HG02885 (cell line): ENCODE data around the gene CASP8.

Experiments used
- ATAC-seq: cut with Tn5 transposase; IDR thresholded peaks from one replicate; pipeline ENCODE4 v1.9.1; 2021; ENCODE audit warnings: mild to moderate bottlenecking; ENCODE audit not compliant: unreplicated experiment, poor library complexity

CASP8 gene

DNA sequence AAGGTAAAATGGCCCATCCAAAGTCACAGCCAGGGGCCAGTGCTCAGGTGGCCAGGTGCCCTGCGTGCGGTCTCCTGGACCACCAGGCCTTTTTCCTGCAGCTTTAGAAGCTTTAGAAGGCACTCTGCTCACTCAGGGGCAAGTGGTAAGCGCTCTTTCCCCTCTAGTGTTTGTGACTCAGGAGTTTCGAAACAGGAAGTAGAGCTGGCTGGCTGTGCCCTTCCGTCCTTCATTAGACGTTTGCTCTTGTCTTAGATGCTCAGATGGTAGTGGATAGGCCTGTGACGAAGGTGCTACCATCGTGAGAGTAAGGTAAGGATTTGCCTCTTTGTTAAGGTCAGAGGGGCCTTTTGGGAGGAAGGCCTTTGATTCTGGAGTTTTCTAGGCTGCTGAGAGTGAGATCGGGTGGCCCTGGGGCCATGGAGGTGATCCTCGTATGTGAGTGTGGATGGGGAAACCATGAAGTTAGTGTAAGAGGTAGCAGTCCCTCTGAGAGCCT is at the start of gene CASP8:
Gene CASP8 (plus strand): TSS at position 235 of the 499 bp plus-strand sequence. CDS start 5,951 bp downstream, outside the sequence.
- ATAC-seq, result no peak

DNA sequence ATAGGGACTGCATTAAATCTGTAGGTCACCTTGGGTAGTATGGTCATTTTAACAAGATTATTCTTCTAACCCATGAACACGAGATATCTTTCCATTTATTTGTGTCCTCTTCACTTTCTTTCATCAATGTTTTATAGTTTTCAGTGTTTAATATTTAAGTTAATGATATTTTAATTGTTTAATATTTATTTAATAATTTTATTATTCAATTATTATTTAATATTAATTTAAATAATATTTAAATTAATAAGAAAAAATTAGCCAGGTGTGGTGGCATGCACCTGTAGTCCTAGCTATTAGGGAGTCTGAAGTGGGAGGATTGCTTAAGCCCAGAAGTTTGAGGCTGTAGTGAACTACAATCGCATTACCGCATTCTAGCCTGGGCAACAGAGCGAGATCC is 44.4 kb upstream of the CASP8 start:
- no peak for ATAC-seq

DNA sequence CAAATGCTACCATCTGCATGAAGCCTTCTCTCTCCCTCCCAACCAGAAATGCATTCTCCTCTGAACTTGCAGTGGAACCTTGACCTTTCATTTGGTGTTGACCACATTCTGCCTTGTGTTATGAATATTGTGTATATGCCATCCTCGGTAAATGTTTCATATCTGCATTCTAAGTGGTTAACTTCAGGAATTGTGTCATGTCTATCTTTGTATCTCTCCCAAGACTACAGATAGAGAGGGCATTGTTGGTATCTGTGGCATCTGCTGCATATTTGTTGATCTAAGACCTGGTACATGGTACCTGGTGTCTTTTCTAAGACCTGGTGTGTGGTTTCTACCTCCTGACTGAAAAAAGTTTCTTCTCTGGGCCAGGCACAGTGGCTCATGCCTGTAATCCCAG is 43.4 kb upstream of the CASP8 start:
- no peak for ATAC-seq

DNA sequence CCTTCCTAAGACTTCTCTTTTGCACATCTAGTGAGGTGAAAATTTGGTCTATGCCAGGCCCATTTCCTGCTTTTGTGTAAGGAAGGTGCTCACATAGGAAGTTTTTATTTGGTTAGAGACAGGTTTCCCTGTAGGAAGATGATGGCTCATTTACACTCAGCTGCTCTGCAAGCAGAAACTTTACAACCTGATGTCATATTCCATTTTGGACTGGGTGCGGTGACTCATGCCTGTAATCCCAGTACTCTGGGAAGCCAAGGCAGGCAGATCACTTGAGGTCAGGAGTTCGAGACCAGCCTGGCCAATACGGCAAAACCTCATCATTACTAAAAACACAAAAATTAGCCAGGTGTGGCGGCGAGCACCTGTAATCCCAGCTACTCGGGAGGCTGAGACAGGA is 41.6 kb upstream of the CASP8 start:
- ATAC-seq, result no peak

DNA sequence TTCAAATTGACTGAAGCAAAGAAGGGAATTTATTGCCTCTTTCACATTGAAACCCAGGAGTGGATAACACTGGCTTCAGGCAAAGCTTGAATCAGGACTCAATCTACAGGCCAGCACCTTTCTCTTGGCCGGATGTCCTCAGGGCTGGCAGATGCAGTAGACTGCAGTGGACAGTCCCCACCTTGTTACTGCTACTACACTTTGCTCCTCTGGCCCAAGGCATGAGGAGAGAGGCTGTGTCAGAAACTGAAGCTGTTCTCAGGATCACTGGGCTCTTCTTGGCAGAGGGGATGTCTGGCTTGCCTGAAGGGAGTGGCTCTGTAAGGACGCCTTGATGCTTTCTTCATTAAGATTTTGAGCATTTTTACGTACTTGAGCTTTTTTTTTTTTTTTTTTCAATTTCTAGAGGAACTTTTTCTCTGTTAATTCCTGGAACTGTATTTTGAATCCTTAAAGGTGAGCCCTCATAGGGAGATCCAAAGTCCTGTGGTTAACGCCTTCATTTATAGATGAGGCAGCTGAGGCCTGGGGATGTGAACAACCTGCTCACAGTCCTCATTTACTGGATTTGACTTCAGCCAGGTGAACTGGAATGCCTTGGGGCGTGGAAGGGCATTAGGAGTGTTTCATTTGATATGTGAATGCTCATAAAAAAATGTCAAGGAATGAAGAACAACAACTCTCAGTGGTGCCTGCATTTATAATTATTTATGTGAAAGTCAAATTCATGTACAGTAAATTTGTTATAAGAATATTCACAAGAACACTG is 40.8 kb upstream of the CASP8 start:
- ATAC-seq, result no peak

DNA sequence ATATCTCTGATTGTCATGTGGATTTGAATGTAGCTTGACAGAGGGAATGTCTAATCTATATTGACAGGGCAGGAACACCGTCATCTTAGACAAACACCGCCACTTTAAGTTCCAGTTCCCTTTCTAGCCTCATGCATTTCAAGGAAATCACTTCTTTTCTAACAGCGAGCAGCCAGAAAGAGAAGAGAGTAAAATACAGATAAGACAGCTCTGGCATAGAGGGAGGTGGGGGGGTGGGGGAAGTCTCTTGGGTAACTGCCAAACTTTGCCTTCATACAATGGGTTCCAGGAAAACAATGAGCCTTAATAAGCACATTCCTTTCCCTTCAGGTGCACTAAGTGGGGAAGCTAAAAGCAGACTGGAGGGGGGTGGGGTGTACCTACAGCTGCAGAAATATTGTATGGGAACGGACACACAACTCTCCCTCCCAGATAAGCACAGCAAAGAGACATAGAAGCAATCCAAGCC is 40.2 kb upstream of the CASP8 start:
- no peak for ATAC-seq

DNA sequence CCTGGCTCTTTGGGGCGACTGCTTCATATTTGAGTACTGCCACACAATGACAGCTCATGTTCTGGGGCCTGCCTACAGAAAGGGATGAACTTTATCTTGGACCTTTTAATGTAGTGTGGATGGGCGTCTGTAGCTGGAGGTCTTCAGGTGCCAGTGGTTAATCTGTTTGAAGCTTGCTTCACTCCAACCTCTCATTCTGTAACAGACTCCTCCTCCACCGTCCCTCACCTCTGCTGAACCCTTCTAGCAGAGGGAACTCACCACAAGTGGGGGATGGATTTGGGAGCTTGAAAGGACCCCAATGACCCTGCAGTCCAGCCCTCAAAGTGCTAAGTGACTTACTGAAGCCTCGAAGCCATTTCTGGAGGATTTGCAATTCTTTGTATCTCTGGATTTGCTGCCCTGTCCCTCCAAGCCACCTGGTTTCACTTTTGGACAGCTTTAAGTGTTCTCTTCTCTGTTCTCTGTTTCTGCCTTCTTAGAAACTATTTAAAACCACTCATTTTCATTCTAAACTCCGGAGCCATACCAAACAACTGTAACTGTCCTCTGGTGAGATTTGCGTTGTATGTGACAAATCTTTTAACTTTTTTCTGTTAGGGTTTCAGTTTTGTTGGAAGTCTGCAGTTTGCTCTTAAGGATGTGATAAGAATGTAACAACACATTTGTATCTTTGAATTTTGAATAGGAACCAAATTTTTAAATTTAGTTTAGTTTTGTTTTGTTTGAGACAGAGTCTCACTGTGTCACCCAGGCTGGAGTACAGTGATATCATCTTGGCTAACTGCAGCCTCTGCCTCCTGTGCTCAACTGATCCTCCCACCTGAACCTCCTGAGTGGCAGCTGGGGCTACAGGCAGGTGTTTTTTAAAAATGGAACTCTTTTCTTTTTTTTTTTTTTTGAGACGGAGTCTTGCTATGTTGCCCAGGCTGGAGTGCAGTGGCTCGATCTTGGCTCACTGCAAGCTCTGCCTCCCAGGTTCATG is 37.0 kb upstream of the CASP8 start:
- ATAC-seq, result peak; percentile 94

DNA sequence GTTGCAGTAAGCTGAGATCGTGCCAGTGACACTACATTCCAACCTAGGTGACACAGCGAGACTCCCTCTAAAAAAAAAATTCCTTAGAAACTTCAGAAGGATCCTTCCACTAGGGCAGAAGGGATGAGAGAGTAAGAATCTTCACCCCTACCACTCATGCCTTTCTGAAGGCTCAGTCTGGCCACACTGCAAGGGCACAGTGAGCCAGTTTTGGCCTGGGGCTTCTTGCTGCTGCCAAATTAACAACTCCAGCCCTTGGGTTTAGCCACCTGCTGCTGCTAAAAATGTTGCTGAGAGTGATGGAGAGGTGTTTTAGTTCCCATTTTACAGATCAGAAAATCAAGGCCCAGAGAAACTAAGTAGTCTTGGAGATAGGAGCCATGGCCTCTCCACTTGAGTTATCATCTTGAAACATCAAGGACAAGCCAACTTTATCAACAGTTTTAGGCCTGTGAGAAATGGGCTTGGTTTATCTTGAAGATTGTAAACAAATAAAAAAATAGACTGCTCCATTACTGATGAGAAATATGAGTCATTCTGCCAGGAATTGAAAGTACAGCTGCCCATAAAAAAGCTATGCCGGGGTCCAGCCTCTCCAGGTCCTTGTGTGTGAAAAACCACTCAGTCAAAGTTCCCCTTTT is 31.9 kb upstream of the CASP8 start:
- no peak for ATAC-seq

DNA sequence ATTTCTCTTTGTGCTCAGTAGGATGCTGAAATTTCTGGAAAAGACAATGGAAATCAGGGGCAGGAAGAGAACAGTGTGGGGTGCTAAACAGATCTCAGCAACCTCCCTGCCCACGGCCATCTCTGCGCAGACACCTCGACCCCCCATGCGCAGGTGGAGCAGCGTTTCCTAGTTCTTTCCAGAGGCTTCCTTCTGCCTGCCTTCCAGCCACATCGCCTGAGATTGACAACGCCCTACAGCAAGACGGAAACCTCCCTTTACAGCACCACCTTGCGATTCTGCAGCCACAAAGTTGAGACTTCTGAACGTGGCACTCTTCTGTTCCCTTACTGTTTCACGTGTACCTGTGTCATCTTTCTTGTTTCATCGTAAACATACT is 31.4 kb upstream of the CASP8 start:
- ATAC-seq, result no peak

DNA sequence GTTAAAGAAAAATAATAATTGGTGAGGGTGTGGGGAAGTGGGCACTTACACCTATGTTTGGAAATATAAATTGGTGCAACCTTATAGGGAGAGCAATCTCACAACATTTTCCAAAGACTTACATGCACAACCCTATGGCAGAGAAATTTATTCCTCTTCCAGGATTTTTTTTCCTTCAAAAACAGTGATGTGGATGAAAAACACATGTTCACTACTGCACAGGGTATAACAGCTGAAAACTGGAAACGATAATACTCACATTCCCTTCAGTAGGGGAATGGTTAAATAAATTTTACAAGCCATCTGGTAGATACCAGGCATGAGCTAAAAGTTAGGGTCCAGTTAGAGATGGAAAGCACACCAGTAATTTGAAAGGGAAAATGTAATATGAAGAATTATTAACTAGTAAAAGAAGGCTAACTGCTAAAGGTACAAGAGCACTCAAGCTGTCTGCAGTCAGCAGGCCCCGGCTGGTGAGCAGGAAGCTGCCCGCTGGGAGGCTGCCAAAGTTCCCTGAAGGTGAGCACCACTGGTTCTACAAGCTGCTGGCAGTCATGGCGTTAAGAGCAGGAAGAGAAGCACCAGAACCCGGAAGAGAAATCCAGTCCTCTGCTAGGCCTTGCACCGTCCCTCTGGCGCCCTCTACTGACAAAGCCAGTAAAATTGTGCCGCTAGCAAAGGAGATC is 28.4 kb upstream of the CASP8 start:
- ATAC-seq, result peak; percentile 60

DNA sequence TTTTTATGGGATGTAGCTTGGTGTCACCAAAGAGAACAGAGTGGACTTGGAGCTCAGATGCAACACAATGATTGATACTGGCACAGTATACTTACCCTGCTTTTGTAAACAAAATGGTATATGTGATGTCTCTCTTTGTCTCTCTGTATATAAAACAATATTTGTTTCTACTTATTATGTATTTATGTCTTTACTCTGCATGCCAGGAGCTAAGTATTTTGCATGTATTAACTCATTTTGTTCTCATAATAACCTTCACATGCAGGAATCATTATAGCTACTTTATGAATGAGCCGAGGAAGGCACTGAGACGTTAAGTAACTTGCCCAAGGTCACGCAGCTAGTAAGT is 27.9 kb upstream of the CASP8 start:
- ATAC-seq, result no peak

DNA sequence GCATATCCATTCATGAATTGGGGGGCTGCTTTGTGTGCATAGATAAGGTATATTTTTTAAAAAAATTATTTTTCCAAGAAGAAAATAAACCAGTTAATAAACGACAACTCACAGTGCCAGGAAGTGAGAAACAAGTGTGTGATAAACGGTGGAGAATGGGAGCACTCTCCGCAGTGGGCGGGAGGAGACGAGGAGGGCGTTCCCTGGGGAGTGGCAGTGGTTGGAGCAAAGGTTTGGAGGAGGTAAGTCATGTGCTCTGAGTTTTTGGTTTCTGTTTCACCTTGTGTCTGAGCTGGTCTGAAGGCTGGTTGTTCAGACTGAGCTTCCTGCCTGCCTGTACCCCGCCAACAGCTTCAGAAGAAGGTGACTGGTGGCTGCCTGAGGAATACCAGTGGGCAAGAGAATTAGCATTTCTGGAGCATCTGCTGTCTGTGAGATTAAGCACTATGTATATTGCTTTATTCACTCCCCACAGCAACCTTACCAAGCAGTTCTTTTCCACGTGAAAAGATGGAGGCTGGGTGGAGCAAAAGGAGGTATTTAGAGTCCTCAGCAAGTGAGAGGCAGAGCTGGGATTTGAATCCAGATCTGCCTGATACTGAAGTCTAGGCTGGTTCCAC is 27.0 kb upstream of the CASP8 start:
- ATAC-seq, result peak; percentile 94

DNA sequence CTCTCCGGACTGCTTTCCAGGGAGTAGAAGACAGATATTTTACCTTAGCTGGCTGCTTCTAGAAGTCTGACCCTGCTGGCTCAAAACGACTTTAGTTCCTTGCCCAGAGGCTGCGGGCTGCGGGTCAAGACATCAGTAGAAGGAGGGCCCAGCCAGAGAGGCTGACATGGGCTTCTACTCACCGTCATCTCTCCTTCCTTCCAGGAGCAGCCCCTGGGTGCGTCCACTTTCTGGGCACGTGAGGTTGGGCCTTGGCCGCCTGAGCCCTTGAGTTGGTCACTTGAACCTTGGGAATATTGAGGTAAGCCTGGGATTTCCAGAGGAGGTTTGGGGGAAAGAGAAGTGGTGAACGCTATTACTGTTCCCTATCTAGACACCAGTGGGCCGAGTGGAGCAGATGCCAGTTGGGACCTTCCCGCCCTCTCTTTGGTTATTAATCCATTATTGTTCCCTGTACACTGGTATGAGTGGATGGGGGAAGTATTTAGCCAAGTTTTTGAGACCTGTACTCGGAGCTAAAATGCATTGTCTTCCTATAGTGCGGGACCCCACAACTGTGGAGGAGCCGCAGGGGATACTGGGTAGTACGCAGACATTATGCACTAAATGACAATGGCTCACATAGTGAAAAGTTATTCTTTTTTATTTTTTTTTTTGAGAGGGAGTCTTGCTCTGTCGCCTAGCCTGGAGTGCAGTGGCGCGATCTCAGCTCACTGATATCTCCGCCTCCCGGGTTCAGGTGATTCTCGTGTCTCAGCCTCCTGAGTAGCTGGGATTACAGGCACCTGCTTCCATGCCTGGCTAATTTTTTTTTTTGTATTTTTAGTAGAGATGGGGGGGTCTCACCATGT is 26.3 kb upstream of the CASP8 start:
- peak; percentile 24 for ATAC-seq

DNA sequence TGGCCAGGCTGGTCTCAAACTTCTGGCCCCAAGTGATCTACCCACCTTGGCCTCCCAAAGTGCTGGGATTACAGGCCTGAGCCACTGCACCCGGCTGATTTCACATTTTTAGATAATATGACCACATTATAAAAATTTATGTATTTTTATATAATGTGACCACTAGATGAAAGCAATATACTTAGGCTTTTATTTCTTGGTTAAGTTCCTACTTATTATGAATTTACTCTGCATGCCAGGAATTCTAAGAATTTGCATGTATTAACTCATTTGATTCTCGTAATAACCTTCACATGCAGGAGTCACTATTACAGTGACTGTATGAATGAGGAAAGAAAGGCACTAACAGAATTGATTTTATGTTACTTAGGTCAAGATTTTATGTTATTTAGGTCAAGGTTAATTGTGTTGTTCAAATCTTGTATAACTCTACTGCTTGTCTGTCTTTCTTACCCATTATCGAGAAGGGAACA is 25.6 kb upstream of the CASP8 start:
- no peak for ATAC-seq

DNA sequence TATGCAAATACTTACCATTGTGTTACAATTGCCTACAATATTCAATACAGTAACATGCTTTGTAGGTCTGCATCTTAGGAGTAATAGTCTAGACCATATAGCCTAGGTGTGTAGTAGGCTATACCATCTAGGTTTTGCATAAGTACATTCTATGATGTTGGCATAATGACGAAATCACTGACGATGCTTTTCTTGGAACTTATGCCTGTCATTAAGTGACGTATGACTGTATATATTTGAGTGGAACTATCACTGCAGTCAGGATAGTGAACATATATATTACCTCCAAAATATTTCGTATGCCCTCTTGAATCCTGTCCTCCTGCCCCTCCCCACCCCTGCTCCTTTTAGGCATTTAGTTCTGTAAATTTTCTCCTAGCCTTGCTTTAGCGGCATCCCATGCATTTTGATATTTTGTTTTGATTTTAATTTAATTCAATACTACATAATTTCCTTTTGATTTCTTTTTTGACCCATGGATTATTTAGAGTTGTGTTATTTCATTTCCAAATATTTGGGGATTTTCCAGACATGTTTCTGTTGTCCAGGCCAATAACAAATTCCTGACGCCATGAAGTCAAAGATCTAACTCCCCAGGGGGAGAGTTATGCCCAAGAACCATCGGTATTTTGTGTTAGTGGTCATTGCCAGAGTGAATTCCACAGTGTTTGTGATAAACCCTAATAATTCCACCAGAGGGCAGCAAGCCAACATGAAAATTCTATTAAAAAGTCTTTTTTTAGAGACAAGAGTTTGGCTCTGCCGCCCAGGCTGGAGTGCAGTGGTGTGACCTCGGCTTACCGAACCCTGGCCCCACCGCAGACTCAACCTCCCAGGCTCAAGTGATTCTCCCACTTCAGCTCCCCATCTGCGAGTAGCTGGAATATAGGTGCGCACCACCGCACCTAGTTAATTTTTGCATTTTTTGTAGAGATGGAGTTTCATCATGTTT is 24.2 kb upstream of the CASP8 start:
- no peak for ATAC-seq

DNA sequence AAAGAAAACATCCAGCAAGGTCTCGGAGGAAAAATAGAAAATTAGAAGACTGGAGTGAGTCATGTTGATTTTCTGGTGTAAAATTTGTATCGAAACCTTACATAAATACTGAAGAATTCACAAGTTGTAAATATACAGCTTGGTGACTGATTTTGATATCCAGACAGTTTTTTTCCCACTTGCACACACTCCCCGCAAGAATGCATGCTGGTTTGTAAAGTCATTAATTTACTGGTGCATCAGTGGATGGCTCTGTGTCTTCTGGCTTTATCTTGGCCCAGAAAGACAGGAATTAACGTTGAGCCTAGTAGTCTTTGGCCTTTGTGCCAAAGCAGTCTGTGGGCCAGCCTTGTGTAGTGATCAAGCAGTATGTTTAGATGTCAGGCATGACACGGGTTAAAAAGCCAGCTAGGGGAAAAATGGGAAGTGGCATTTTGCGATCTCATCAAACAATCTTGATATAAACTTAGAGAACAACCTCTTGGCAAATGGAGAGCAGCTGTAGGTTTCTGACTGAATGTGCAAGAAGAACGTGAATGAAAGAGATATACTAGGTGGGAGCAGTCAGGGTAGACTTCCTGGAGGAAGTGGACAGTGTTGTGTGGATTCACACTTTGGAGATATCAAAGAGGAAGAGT is 22.7 kb upstream of the CASP8 start:
- ATAC-seq, result no peak
